K562 (cell line): Measurements from ENCODE around the gene SPATA13. TPM values are rescaled to one million over a fixed set of nuclear protein-coding genes. Genes with fewer than 3 reads are reported as not detected.
"Not testable (repeated sequence)": the region's sequence is repeated elsewhere in the genome, so short reads cannot be mapped to it uniquely, and the experiment has no call there.

Experiments used
- ATAC-seq: fragments of 200-7000 bp; cut with Tn5 transposase; 3 replicates; pipeline ENCODE4 v1.9.1; 2020; ENCODE audit warnings: moderate library complexity
- BruUV-seq: library from RNA; stranded (reverse); fragments of 400-500 nt; replicated peaks from 2 replicates; lab custom pipeline; 2021; lab: Mats Ljungman, UMichigan
- CTCF ChIA-PET: fragments of 300-600 bp; formaldehyde crosslinking; extraction: SDS; loops from one replicate; lab custom pipeline; 2021; ENCODE audit warnings: low intra/inter-chr PET ratio; lab: Yijun Ruan, JAX
- POLR2A ChIA-PET: fragments of 300-600, 350-650 bp; sonication (Branson Sonifier 250); formaldehyde crosslinking; extraction: SDS; loops from one replicate; lab custom pipeline; 2021; ENCODE audit warnings: antibody characterized with exemption, inconsistent platforms; lab: Yijun Ruan, JAX
- DNase-seq, 4 experiments: peaks; one replicate each; pipeline versions ENCODE4 v3.0.0 to v3.0.0-alpha.2; 2011 to 2018; ENCODE audit warnings: low spot score in 3 of 4, mixed read lengths in 3 of 4; ENCODE audit errors: extremely low read depth in 1 of 4
- FAIRE-seq: peaks from 2 replicates; lab custom pipeline; 2011; peaks lifted over from hg19 to GRCh38; lab: Jason Lieb, UNC
- H2AFZ ChIP-seq: 2 replicates; pipeline ENCODE4 v1.6.0; 2011; ENCODE audit warnings: low read depth, low read length, control low read depth, inconsistent platforms
- H3K27ac ChIP-seq: fragments of 200-600 bp; 3 replicates; pipeline ENCODE4 v1.8.0; 2011; ENCODE audit warnings: low read depth, mild to moderate bottlenecking, control low read depth, inconsistent platforms, low read length, moderate library complexity, mixed read lengths; ENCODE audit errors: extremely low read depth
- H3K27me3 ChIP-seq, 2 experiments: fragments of 300-600 bp in 1 of 2; 2 replicates in 1 of 2; 3 replicates in 1 of 2; pipeline versions ENCODE4 v1.6.0 to v1.8.0; 2011; ENCODE audit warnings: inconsistent platforms in 2 of 2, low read length in 2 of 2, mild to moderate bottlenecking in 1 of 2, mixed read lengths in 1 of 2, moderate library complexity in 1 of 2; ENCODE audit not compliant: control insufficient read depth in 2 of 2, insufficient read depth in 2 of 2
- H3K36me3 ChIP-seq: fragments of 300-600 bp; 3 replicates; pipeline ENCODE4 v1.8.0; 2011; ENCODE audit warnings: mild to moderate bottlenecking, low read length, inconsistent platforms; ENCODE audit not compliant: control insufficient read depth, insufficient read depth
- H3K4me1 ChIP-seq, 2 experiments: fragments of 200-600 bp in 1 of 2; replicated peaks in 1 of 2; 2 replicates in 1 of 2; 3 replicates in 1 of 2; pipeline versions ENCODE4 v1.5.1 to v1.8.0; 2011; ENCODE audit warnings: inconsistent platforms in 2 of 2, low read length in 2 of 2, mild to moderate bottlenecking in 1 of 2, mixed read lengths in 1 of 2, moderate library complexity in 1 of 2; ENCODE audit not compliant: control insufficient read depth in 2 of 2, insufficient read depth in 2 of 2
- H3K4me2 ChIP-seq: 2 replicates; pipeline ENCODE4 v1.6.1; 2011; ENCODE audit warnings: low read length, control low read depth, inconsistent platforms, mixed read lengths; ENCODE audit not compliant: insufficient read depth
- H3K4me3 ChIP-seq: fragments of 200-600 bp; sonication (generic), shearing (Covaris generic); 2 replicates; pipeline ENCODE4 v1.5.1; 2016; ENCODE audit warnings: control low read depth, inconsistent platforms
- H3K79me2 ChIP-seq: fragments of 200-600 bp; 3 replicates; pipeline ENCODE4 v1.8.0; 2011; ENCODE audit warnings: low read length, inconsistent platforms; ENCODE audit not compliant: control insufficient read depth, insufficient read depth
- H3K9ac ChIP-seq, 2 experiments: 2 replicates each; pipeline versions ENCODE4 v1.6.0 to v1.6.1; 2011; ENCODE audit warnings: low read depth in 2 of 2, low read length in 2 of 2, control low read depth in 1 of 2, inconsistent platforms in 1 of 2, mild to moderate bottlenecking in 1 of 2, mixed read lengths in 1 of 2; ENCODE audit not compliant: insufficient read depth in 1 of 2
- H3K9me1 ChIP-seq: one replicate; pipeline ENCODE4 v1.6.0; 2011; ENCODE audit warnings: inconsistent platforms, mild to moderate bottlenecking, low read length, moderate library complexity; ENCODE audit not compliant: control insufficient read depth, insufficient read depth
- H3K9me3 ChIP-seq: replicated peaks from 2 replicates; pipeline ENCODE4 v1.5.1; 2011; ENCODE audit warnings: low read depth, low read length, inconsistent platforms; ENCODE audit not compliant: control insufficient read depth, insufficient read depth
- H4K20me1 ChIP-seq: replicated peaks from 2 replicates; pipeline ENCODE4 v1.6.1; 2011; ENCODE audit warnings: low read length, inconsistent platforms, mixed read lengths; ENCODE audit not compliant: control insufficient read depth, insufficient read depth
- C11orf30 ChIP-seq: fragments of 450-650 bp; IDR thresholded peaks from 2 replicates; pipeline ENCODE4 v1.6.1; 2016; ENCODE audit warnings: low read depth, mild to moderate bottlenecking
- FOXJ2 ChIP-seq: fragments of 200-800 bp; sonication (Bioruptor generic); IDR thresholded peaks from 2 replicates; pipeline ENCODE4 v1.6.1; 2016; ENCODE audit warnings: missing genetic modification characterization, missing compliant biosample characterization
- FOXM1 ChIP-seq, 2 experiments: fragments of 450-650 bp in 1 of 2; sonication (generic) in 1 of 2; formaldehyde crosslinking in 1 of 2; IDR thresholded peaks; 2 replicates each; pipeline versions ENCODE4 v1.6.1 to v1.9.0; 2017 to 2022; ENCODE audit warnings: low read depth in 2 of 2, mild to moderate bottlenecking in 2 of 2, missing genetic modification reagents in 1 of 2, moderate library complexity in 1 of 2
- FUS ChIP-seq: fragments of 200-400 bp; formaldehyde crosslinking; optimal IDR thresholded peaks from 2 replicates; pipeline ENCODE3; 2017; ENCODE audit warnings: low read depth, low read length
- MEF2A ChIP-seq: IDR thresholded peaks from 2 replicates; pipeline ENCODE4 v1.6.1; 2011; ENCODE audit warnings: low read depth, mild to moderate bottlenecking, low read length, moderate library complexity; ENCODE audit not compliant: control insufficient read depth
- NCOR1 ChIP-seq: fragments of 450-650 bp; IDR thresholded peaks from 2 replicates; pipeline ENCODE4 v1.6.1; 2016; ENCODE audit warnings: mild to moderate bottlenecking, moderate library complexity
- SAFB ChIP-seq: fragments of 200-400 bp; formaldehyde crosslinking; IDR thresholded peaks from 2 replicates; pipeline ENCODE4 v1.6.1; 2017; ENCODE audit warnings: low read depth, low read length, borderline replicate concordance
- SMAD2 ChIP-seq: fragments of 150-350 bp; IDR thresholded peaks from 2 replicates; pipeline ENCODE4 v1.6.1; 2014; ENCODE audit warnings: low read depth, mild to moderate bottlenecking, low read length
- SMC3 ChIP-seq: conservative IDR thresholded peaks from 2 replicates; pipeline ENCODE4 v1.6.1; 2011; ENCODE audit warnings: low read depth, low read length, improper control_type of control experiment; ENCODE audit not compliant: insufficient read depth
- SUPT5H ChIP-seq: fragments of 450-650 bp; IDR thresholded peaks from 2 replicates; pipeline ENCODE4 v1.6.1; 2016
- ZNF449 ChIP-seq: fragments of 250-450 bp; sonication (Bioruptor Pico); IDR thresholded peaks from 2 replicates; pipeline ENCODE4 v1.8.0; 2022; ENCODE audit warnings: moderate library complexity, mild to moderate bottlenecking, inconsistent platforms
- WGBS: fragments of 100-300 bp; shearing (Covaris generic); methylation state at CpG from one replicate; pipeline ENCODE4 v1.1.6; 2016; ENCODE audit warnings: low coverage, mixed read lengths; ENCODE audit not compliant: insufficient coverage; ENCODE audit errors: missing lambda C conversion rate; 5-methylcytosine and 5-hydroxymethylcytosine counted together
- in situ Hi-C: fragments of 300-500 bp; cut with MboI; formaldehyde crosslinking; loops from 4 replicates; pipeline ENCODE4 v1.15.0; 2018; ENCODE audit warnings: inconsistent platforms, mixed read lengths
- intact Hi-C: fragments of 100-400 bp; cut with micrococcal nuclease; formaldehyde crosslinking; loops from 2 replicates; pipeline ENCODE4 v1.14.2; 2022
- polyA plus RNA-seq, 8 experiments: library from polyadenylated mRNA; depleted of rRNA in 4 of 8; stranded (reverse) in 5 of 8; unstranded in 3 of 8; fragments of >200 nt; fragmentation: Nextera tagmentation in 2 of 8; fragmentation: Illumina TruSeq in 1 of 8; extraction: Ambion mirVana in 2 of 8; extraction: Trizol in 1 of 8; gene quantifications; 2 replicates each; pipeline versions ENCODE4 v1.2.1 to v1.2.3, GENCODE V29; 2011 to 2014; ENCODE audit warnings: inconsistent platforms in 1 of 8, missing spikeins in 1 of 8
- total RNA-seq, 7 experiments: library from RNA; depleted of rRNA in 6 of 7; stranded (reverse); fragments of >200 nt in 6 of 7; fragmentation: Illumina TruSeq in 2 of 7; extraction: Trizol in 2 of 7; gene quantifications; 2 replicates each; pipeline versions ENCODE4 v1.2.1 to v1.2.3, GENCODE V29; 2011 to 2021; ENCODE audit warnings: low replicate concordance in 1 of 7
- TF ChIP-seq, protein P1 (sequence below): sonication (generic); formaldehyde crosslinking; IDR thresholded peaks from 2 replicates; pipeline ENCODE4 v1.8.1; 2023; ENCODE audit warnings: mild to moderate bottlenecking, missing genetic modification reagents

SPATA13 gene
- total and polyA plus RNA-seq, 9 of the 15 experiments (the other 6 are each of a cell fraction or from before 2014, with no cell fraction given): 0.08 to 0.99 (median 0.21) TPM; not detected in 2

DNA sequence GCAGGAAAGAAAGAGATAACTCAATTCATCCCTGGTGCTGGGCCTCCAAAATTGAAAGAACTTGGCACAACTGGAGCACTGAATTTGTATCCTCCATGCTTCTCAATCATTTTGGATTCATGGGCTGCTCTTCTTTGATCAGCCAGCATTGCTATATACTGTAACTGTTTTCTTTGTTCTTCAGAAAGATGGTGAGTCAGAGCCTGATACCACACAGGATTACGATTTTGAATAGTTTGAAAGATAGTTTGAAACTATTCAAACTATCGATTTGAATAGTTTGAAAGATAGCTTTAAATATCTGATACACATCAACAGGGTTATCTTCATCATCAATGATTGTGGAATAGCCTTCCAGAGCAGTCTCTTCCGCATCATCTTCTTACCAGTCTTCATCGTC, 38.5 kb upstream of the SPATA13 start:
- H3K9me1 ChIP-seq, H3K4me1 ChIP-seq, POLR2A ChIA-PET, H2AFZ ChIP-seq, DNase-seq, H3K9ac ChIP-seq, H3K4me3 ChIP-seq, ATAC-seq, H3K36me3 ChIP-seq, H3K27ac ChIP-seq, H3K79me2 ChIP-seq, in situ Hi-C loops, H3K9me3 ChIP-seq, intact Hi-C loops, H3K4me2 ChIP-seq, FAIRE-seq, CTCF ChIA-PET, H3K27me3 ChIP-seq, H4K20me1 ChIP-seq, BruUV-seq: not testable (repeated sequence)
- 0% methylated on average over 4 of the region's 4 CpGs for WGBS

GRCh38 chr13:24122569-24122968, 38.0 kb upstream of the SPATA13 start:
- 0% methylated on average over 5 of the region's 5 CpGs for whole genome bisulfite sequencing
- BruUV-seq: no TSS peak
- H3K27ac ChIP-seq: no peak overlapping the region
- H3K9me1 ChIP-seq: no peaks in the 10 kb centered on the region
- H4K20me1 ChIP-seq: no peaks in the 10 kb centered on the region
- intact Hi-C loops: no loop called here
- no peaks in the 10 kb centered on the region for H3K4me1 ChIP-seq
- H2AFZ ChIP-seq: no peak overlapping the region
- CTCF ChIA-PET: no interaction called here
- H3K9me3 ChIP-seq: no peaks in the 10 kb centered on the region
- TF ChIP-seq SUPT5H (no peak), C11orf30 (no peak), FOXJ2 (tag) (no peak), MEF2A (no peak), SMC3 (no peak), FOXM1 (IDR thresholded peaks at IDR 0.05; ENCODE audit: low read depth) (no peak), FOXM1 (CRISPR knock-in tag; IDR thresholded peaks at IDR 0.05; ENCODE audit: low read depth) (no peak), SAFB (no peak), SMAD2 (no peak), ZNF449 (no peak), NCOR1 (no peak), FUS (no peak)
- TF ChIP-seq, protein P1, sequence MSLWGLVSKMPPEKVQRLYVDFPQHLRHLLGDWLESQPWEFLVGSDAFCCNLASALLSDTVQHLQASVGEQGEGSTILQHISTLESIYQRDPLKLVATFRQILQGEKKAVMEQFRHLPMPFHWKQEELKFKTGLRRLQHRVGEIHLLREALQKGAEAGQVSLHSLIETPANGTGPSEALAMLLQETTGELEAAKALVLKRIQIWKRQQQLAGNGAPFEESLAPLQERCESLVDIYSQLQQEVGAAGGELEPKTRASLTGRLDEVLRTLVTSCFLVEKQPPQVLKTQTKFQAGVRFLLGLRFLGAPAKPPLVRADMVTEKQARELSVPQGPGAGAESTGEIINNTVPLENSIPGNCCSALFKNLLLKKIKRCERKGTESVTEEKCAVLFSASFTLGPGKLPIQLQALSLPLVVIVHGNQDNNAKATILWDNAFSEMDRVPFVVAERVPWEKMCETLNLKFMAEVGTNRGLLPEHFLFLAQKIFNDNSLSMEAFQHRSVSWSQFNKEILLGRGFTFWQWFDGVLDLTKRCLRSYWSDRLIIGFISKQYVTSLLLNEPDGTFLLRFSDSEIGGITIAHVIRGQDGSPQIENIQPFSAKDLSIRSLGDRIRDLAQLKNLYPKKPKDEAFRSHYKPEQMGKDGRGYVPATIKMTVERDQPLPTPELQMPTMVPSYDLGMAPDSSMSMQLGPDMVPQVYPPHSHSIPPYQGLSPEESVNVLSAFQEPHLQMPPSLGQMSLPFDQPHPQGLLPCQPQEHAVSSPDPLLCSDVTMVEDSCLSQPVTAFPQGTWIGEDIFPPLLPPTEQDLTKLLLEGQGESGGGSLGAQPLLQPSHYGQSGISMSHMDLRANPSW: no peak
- TF ChIP-seq, all 486 proteins: peak for 0
- ATAC-seq (no peak), DNase-seq (no peak), FAIRE-seq (no peak)
- POLR2A ChIA-PET: no interaction called here
- no peaks in the 10 kb centered on the region for H3K36me3 ChIP-seq
- H3K79me2 ChIP-seq: no peaks in the 10 kb centered on the region
- H3K27me3 ChIP-seq: no peaks in the 10 kb centered on the region
- no peak overlapping the region for H3K4me2 ChIP-seq
- no peak overlapping the region for H3K9ac ChIP-seq
- in situ Hi-C loops: no loop called here
- H3K4me3 ChIP-seq: no peak overlapping the region
